Nasal cavity respiratory epithelium epithelial cell of viscerocranial mucosa (primary cell): Measurements from ENCODE around the gene POLR1H. TPM values are rescaled to one million over a fixed set of nuclear protein-coding genes. Genes with fewer than 3 reads are reported as not detected.

Experiments used
- total RNA-seq: library from RNA; depleted of rRNA; stranded (reverse); fragments of >200 nt; gene quantifications from 2 replicates; pipeline ENCODE4 v1.2.3, GENCODE V29; 2014

The POLR1H gene
- total RNA-seq, result 18.9 and 61.9 TPM in 2 replicates

DNA sequence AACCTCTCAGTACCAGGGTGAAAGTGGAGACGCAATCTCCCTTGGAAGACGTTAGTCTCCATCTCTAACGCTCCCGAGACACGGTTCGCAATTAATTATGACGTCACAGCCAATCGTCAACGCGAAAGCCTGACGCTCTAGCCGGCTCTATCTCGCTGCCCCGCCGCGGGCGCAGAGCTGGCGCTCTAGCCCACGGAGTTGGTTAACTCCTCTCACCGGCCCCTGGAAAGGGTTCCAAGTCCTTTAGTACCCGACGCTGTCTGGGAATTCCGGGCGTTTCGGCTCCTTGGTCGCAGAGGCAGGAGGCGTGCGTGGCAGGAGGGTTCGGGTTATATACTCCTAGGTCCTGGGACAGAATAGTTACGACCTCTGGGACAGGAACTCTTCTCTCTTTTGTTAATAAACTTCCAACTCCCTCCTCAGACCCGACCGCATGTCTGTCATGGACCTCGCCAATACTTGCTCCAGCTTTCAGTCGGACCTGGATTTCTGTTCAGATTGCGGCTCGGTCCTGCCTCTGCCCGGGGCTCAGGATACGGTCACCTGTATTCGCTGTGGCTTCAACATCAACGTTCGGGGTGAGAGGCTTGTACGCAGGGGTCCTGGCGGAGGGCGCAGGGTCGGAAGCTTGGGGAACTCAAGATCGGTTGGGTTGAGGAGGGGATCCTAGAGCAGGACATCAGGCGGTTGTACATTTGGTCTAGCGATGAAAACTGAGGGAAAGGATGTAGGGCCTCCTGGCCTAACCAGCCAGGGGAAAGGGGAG, at the start of gene POLR1H:
TSS of gene POLR1H (plus strand) at position 174 of the 766 bp plus-strand sequence. CDS start at position 434, 260 bp downstream.

DNA sequence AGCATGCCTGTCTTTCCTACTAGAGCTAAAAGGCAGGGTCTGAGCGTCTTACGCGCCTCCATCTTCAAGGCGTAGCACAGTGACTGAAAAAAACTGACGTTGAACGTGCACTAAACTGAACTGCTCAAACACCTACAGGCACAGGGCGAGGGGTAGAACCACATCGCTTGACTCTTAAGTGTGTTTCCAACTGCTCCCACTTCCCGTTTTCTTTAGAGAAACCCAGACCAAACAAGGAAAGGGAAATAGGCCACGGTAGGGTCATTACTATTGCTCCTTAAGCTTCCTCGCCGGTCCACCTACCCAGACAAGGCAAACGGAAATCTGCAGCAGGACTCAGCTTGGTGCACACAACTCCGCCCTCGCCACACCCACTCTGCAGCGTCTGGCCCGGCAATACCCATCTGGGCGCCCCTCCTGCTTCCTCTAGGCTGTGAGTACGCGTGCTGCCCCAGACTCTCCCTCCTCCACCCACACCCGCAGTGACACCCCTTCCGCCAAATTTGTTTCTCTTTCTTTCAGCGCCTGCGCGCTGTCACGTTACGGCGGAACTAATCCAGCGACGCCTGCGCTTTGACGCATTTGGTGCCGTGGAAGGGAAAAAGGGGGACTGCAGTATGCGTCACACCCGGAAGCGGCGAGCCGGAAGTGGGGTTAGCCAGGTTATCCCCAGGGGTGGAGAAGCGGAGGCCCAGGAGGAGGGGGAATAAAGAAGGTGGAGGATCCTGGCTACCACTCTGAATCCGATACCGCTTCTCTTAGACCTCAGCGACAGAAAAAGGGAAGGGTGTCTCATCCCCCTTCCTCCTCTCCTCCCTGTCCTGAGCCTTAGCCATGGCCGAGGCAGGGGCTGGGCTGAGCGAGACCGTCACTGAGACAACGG, 5.8 kb downstream of the POLR1H start, which contains the start of gene PPP1R11:
TSS of gene PPP1R11 (plus strand) at position 622 of the 883 bp plus-strand sequence. CDS start at position 835, 213 bp downstream.

GRCh38 chr6:30075094-30075789, 14.2 kb downstream of the POLR1H start, which contains the start of gene RNF39:
TSS of gene RNF39 (minus strand) at chr6:30075769. CDS start at chr6:30075585, 184 bp downstream.

DNA sequence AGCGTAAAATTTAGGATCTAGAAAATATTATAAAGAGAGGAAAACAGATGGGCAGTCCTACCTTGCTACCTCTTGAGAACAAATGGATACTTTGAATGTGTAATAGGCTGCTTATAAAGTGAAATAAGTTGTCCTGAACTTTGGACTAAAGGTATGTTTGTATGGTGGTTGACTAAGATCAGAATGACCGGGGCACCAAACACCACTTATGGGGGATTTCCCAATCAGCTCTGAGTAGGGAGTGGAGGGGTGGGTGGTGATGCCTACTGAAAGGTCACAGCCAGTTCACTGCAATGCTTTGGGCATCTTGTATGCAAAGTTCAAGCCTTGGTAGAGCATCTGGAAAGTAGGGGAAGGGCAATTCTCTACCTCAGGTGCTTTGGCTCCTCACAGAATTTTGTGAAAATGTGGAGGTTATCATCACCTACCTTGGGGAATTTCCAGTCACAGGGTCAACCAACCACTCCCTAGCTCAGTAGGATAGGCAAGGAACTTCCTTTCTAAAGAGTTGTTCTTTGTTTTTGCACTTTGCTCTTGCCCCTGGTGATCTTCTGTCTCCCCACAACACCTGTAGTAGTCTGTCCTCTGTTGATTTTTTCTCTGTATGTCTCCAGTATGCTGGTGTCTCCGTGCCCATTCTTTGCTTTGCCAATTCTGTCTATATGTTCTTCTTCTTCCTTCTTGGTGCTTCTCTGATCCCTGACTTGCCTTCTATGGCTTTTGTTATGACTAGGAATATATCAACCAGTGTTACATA, 52.1 kb downstream of the POLR1H start, which contains the start of gene TRIM31:
TSS of gene TRIM31 (minus strand) at position 88 of the 757 bp plus-strand sequence. CDS start 285 bp downstream, outside the sequence.

Other genes with a start within 250 kb of the POLR1H start
- 2.9 and 9.9 TPM in 2 replicates for gene HLA-G, start 233.4 kb upstream of the POLR1H start, total RNA-seq
- gene HLA-A, start 118.7 kb upstream of the POLR1H start, total RNA-seq, result 249 and 290 TPM in 2 replicates
- 24.9 and 25.5 TPM in 2 replicates for gene PPP1R11, start 5.9 kb downstream of the POLR1H start, total RNA-seq
- gene RNF39, start 14.5 kb downstream of the POLR1H start, total RNA-seq, result 1.5 and 3.8 TPM in 2 replicates
- gene TRIM31, start 51.8 kb downstream of the POLR1H start, total RNA-seq, result under 0.01 TPM in 2 replicates
- not detected in 2 replicates for gene TRIM40, start 74.9 kb downstream of the POLR1H start, total RNA-seq
- not detected in 2 replicates for gene TRIM10, start 99.9 kb downstream of the POLR1H start, total RNA-seq
- not detected in 2 replicates for gene TRIM15, start 102.3 kb downstream of the POLR1H start, total RNA-seq
- gene TRIM26, start 152.1 kb downstream of the POLR1H start, total RNA-seq, result 42.4 and 71.5 TPM in 2 replicates